WI38 (cell line): ENCODE measurements around the gene DCAF12L1.

ENCODE experiments used
- H3K4me3 ChIP-seq: 2 replicates; pipeline ENCODE4 v1.5.1; 2011; ENCODE audit warnings: low read depth, mild to moderate bottlenecking, control low read depth, low read length
- CTCF ChIP-seq: IDR thresholded peaks from 2 replicates; pipeline ENCODE4 v1.5.1; 2012; ENCODE audit warnings: low read depth, mild to moderate bottlenecking, control low read depth, low read length

DCAF12L1 gene

DNA sequence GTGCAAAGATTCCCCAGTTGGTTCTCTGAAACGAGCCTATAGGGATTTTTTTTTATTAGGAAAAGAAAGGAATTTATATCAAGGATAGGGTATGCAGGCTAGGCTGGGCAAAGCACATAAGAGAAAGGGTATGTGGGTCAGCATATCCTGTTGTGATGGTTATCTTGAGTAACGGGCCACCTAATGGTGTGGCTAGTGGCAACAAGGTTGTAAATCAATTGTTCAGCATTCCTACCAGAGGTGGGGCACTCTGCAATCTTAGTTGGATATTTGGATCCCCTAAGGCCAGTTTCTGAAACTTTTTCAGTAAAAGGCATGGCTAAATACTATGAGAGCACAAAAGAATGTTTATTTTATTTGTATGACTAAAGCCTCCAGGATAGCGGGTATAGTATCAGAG, 42.7 kb downstream of the DCAF12L1 start:
- no peak overlapping the region for H3K4me3 ChIP-seq
- TF ChIP-seq CTCF = no peak
